Esophagus squamous epithelium (tissue), 4 donors: ENCODE measurements around the gene TMPRSS3.

Experiments used
- CTCF ChIP-seq, 6 experiments: fragments of 450-650 bp in 4 of 6; fragments of 200-600 bp in 2 of 6; sonication (generic) in 2 of 6; IDR thresholded peaks; one replicate each; pipeline ENCODE4 v1.5.1; 2016 to 2019; ENCODE audit warnings: antibody characterized with exemption in 6 of 6, mild to moderate bottlenecking in 4 of 6, moderate library complexity in 4 of 6
- POLR2A ChIP-seq, 4 donors: fragments of 450-650 bp; IDR thresholded peaks; one replicate each; pipeline ENCODE4 v1.6.1; 2017; ENCODE audit warnings: antibody characterized with exemption in 4 of 4, mild to moderate bottlenecking in 4 of 4, moderate library complexity in 3 of 4

- TF ChIP-seq POLR2A (IDR thresholded peaks at IDR 0.05): no peak
- TF ChIP-seq CTCF (IDR thresholded peaks at IDR 0.05): no peak
Measured at GRCh38 chr21:42336054-42336453, 59.8 kb downstream of the TMPRSS3 start.
